ENCODE measurements around the gene GLI3.

GLI3 gene

DNA sequence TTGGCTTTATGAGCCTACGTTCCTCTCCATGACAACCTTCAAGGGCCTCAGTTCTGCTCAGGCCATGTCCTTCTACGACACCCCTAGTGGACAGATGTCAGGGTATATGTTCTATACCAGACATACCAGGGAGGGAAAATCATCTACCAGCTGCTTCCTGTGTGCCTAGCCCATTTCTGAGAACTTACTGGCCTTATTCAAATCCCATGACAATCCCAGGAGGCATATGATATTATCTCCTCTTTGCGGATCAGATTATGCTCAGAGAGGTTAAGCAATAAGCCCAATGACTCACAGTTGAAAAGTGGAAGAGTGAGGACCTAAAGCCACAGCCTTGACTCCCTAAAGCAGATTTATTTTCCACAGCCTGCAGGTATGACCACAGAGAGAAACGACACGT, 139.3 kb downstream of the GLI3 start:
- DNase-seq (ENCODE audit: extremely low spot score), result no peak
- CTCF ChIA-PET, result no interaction called here
- TF ChIP-seq CTCF (IDR thresholded peaks at IDR 0.05; ENCODE audit: control extremely low read depth, extremely low read depth, low read depth, missing control alignments), result no peak
- POLR2A ChIA-PET, result no interaction called here

- POLR2A ChIA-PET, result no interaction called here
- no peak for TF ChIP-seq CTCF (IDR thresholded peaks at IDR 0.05; ENCODE audit: control extremely low read depth, extremely low read depth, low read depth, missing control alignments)
Measured at GRCh38 chr7:42096681-42097561, 140.1 kb downstream of the GLI3 start.

GRCh38 chr7:42096268-42096667, 140.7 kb downstream of the GLI3 start:
- no peak for TF ChIP-seq CTCF (IDR thresholded peaks at IDR 0.05; ENCODE audit: control extremely low read depth, extremely low read depth, low read depth, missing control alignments)
- ChIA-PET CTCF (interaction anchor here (1.2 kb wide), 1 partner anchor 22 kb away, joined by 3 read pairs; no protein-coding TSS in a partner anchor), POLR2A (no interaction called here)
- DNase-seq (ENCODE audit: extremely low spot score), result no peak

More at GRCh38 chr7:42096681-42097561, 140.1 kb downstream of the GLI3 start:
- no peak for DNase-seq (ENCODE audit: extremely low spot score)
- CTCF ChIA-PET, result no interaction called here

DNA sequence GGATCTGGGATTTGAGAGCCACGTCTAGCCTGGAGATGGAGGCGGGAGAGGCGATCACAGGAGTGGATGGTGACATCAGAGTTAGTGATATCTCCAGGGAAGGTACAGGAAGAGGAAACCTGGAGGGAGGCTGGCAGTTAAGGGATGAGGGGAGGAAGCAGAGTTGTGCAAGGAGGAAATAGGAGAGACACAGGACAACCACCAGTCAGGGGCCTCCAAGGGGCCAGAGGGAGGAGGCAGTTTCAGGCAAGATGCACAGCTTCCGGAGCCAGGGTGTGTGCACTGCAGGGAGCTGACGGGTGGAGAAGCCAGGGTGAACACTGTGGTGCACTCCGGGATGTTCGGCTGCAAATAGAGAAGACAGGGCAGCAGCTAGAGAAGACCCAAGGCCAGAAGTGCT, 141.2 kb downstream of the GLI3 start:
- DNase-seq (ENCODE audit: extremely low spot score), result no peak
- no peak for TF ChIP-seq CTCF (IDR thresholded peaks at IDR 0.05; ENCODE audit: control extremely low read depth, extremely low read depth, low read depth, missing control alignments)
- CTCF ChIA-PET, result interaction anchor here (1.2 kb wide), 1 partner anchor 22 kb away, joined by 3 read pairs; no protein-coding TSS in a partner anchor
- POLR2A ChIA-PET, result no interaction called here

- CTCF ChIA-PET, result no interaction called here
- no peak for DNase-seq (ENCODE audit: extremely low spot score)
- POLR2A ChIA-PET, result no interaction called here
- no peak for TF ChIP-seq CTCF (IDR thresholded peaks at IDR 0.05; ENCODE audit: control extremely low read depth, extremely low read depth, low read depth, missing control alignments)
Measured at GRCh38 chr7:42093349-42093905, 143.6 kb downstream of the GLI3 start.

DNA sequence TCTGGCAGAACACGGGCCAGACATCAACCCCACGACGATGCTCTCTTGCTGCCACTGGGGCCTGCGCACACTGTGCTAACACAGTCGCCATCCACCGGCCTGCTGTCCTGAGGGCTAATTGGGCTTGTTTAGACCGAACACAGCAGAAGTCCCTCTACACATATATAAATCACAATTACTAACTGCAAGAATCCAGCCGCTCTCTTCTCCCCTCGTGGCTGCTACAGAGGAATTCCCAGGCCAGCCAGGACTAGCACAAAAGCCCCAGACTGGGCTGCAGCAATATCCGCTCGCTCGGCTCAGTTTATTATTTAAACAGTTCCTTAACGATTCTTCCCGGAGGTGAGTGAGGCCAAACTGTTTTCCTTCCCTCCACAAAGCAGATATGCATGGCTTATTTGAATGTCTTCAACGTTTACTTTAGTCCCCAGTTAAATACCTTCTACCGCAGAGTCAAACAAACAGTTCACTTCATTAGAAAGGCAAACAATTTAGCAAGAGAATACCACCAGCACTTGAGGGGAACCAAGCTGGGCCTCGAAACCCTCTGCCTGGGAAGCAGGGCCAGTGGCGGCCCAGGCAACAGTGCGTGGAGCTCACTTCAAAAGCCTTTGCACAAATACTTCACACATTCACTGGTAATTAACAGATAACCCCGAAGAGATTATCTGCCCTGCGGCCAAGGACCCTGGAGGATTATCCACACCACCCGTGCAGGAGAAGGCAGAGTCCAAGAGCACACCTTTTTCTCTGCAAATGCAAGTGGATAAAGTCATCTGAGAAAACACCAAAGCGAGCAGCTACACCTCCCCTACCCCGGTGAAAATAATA, 145.3 kb downstream of the GLI3 start:
- no peak for DNase-seq (ENCODE audit: extremely low spot score)
- POLR2A ChIA-PET, result no interaction called here
- TF ChIP-seq CTCF (IDR thresholded peaks at IDR 0.05; ENCODE audit: control extremely low read depth, extremely low read depth, low read depth, missing control alignments), result no peak
- CTCF ChIA-PET, result no interaction called here

Data from GM10248 (cell line).